Cardiac muscle cell (in vitro differentiated cells and primary cell): Measurements from ENCODE around the gene ZNF714. TPM values are rescaled to one million over a fixed set of nuclear protein-coding genes. Genes with fewer than 3 reads are reported as not detected.

Experiments used
- DNase-seq, 2 donors: peaks; one replicate each; pipeline versions ENCODE4 v3.0.0 to v3.0.0-alpha.2; 2010 to 2017; ENCODE audit warnings: low read depth in 1 of 2, low spot score in 1 of 2
- H3K27ac ChIP-seq: fragments of 200-600 bp; sonication (generic); 2 replicates; pipeline ENCODE4 v1.5.1; 2016
- H3K27me3 ChIP-seq: fragments of 200-600 bp; sonication (generic); 2 replicates; pipeline ENCODE4 v1.6.0; 2016; ENCODE audit warnings: control low read depth
- H3K36me3 ChIP-seq: fragments of 200-600 bp; sonication (generic); 2 replicates; pipeline ENCODE4 v1.5.1; 2016; ENCODE audit warnings: control low read depth
- H3K4me1 ChIP-seq: fragments of 200-600 bp; sonication (generic); 2 replicates; pipeline ENCODE4 v1.8.1; 2017; ENCODE audit warnings: low read depth, mild to moderate bottlenecking, mixed run types
- H3K4me3 ChIP-seq: fragments of 200-600 bp; sonication (generic); 2 replicates; pipeline ENCODE4 v1.5.1; 2016; ENCODE audit warnings: mild to moderate bottlenecking
- H3K9me3 ChIP-seq: fragments of 200-600 bp; sonication (generic); 2 replicates; pipeline ENCODE4 v1.5.1; 2017; ENCODE audit warnings: low read depth, mild to moderate bottlenecking, control low read depth
- CTCF ChIP-seq: IDR thresholded peaks from 2 replicates; pipeline ENCODE4 v1.5.1; 2012; ENCODE audit warnings: low read depth, mild to moderate bottlenecking, low read length
- polyA plus RNA-seq: library from polyadenylated mRNA; unstranded; fragments of >200 nt; fragmentation: Nextera tagmentation; extraction: Ambion mirVana; gene quantifications from 2 replicates; pipeline ENCODE4 v1.2.1, GENCODE V29; 2016
- total RNA-seq: library from RNA; depleted of rRNA; stranded (reverse); fragments of >200 nt; gene quantifications from 2 replicates; pipeline ENCODE4 v1.2.3, GENCODE V29; 2016

Gene ZNF714
- total and polyA plus RNA-seq, 2 experiments from 2014 or later: 12.5 to 17.3 TPM

GRCh38 chr19:21143428-21143827 is 61.4 kb downstream of the ZNF714 start:
- Histone ChIP-seq H3K27me3 (no peaks in the 10 kb centered on the region), H3K36me3 (peaks cover 19% of the 10 kb centered on the region), H3K9me3 (no peaks in the 10 kb centered on the region), H3K27ac (no peak overlapping the region), H3K4me3 (no peak overlapping the region), H3K4me1 (peaks cover 8% of the 10 kb centered on the region)
- no peak for TF ChIP-seq CTCF
- no peak for DNase-seq

DNA sequence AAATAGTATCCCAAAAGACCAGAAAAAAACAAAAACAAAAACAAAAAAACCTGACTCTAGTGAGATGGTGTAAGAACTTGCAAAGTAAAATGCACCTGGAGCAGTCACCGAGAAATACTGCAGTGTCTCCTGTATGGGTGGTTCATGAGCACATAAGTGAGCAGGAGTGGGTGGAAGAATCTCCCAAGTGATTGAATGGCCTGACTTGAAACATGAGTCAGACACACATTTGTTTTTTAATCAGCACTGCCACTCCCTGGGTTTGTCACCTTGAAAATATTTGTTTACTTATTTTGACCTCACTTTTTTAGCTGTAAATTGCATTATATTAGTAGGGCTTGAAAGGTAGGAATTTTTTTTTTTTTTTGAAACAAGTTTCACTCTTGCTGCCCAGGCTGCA is 61.9 kb downstream of the ZNF714 start:
- Histone ChIP-seq H3K27ac (no peak overlapping the region), H3K4me3 (no peak overlapping the region), H3K4me1 (peaks cover 8% of the 10 kb centered on the region), H3K27me3 (no peaks in the 10 kb centered on the region), H3K36me3 (peaks cover 19% of the 10 kb centered on the region), H3K9me3 (no peaks in the 10 kb centered on the region)
- no peak for DNase-seq
- TF ChIP-seq CTCF: no peak

GRCh38 chr19:21147540-21147939 is 65.5 kb downstream of the ZNF714 start:
- H3K9me3 ChIP-seq: no peaks in the 10 kb centered on the region
- no peaks in the 10 kb centered on the region for H3K27me3 ChIP-seq
- H3K36me3 ChIP-seq: peaks cover 39% of the 10 kb centered on the region
- H3K27ac ChIP-seq: no peak overlapping the region
- TF ChIP-seq CTCF: no peak
- DNase-seq: no peak
- H3K4me1 ChIP-seq: peaks cover 8% of the 10 kb centered on the region
- H3K4me3 ChIP-seq: no peak overlapping the region

- H3K27ac ChIP-seq: no peak overlapping the region
- no peak for TF ChIP-seq CTCF
- no peak overlapping the region for H3K4me3 ChIP-seq
- no peak for DNase-seq
- H3K4me1 ChIP-seq: no peaks in the 10 kb centered on the region
- no peaks in the 10 kb centered on the region for H3K9me3 ChIP-seq
- peaks cover 41% of the 10 kb centered on the region for H3K36me3 ChIP-seq
- no peaks in the 10 kb centered on the region for H3K27me3 ChIP-seq
Observed at GRCh38 chr19:21148681-21149080, 66.7 kb downstream of the ZNF714 start.

- H3K36me3 ChIP-seq: peaks cover 32% of the 10 kb centered on the region
- no peak for DNase-seq
Observed at GRCh38 chr19:21149877-21150276, 67.9 kb downstream of the ZNF714 start.

More at GRCh38 chr19:21149877-21150276, 67.9 kb downstream of the ZNF714 start:
- Histone ChIP-seq H3K9me3 (no peaks in the 10 kb centered on the region), H3K27me3 (no peaks in the 10 kb centered on the region), H3K27ac (no peak overlapping the region), H3K4me1 (no peaks in the 10 kb centered on the region), H3K4me3 (no peak overlapping the region)
- TF ChIP-seq CTCF: no peak
